SK-N-DZ (cell line): ENCODE results near the gene PARP14. TPM values are rescaled to one million over a fixed set of nuclear protein-coding genes. Genes with fewer than 3 reads are reported as not detected.
A peak's percentile ranks its signal among the peaks of the same experiment; 100 is the strongest.
"Not testable (repeated sequence)": the region's sequence is repeated elsewhere in the genome, so short reads cannot be mapped to it uniquely, and the experiment has no call there.

Source experiments
- DNase-seq: peaks from one replicate; pipeline ENCODE4 v3.0.0-alpha.2; 2015; ENCODE audit warnings: low spot score
- polyA plus RNA-seq, 2 experiments: library from polyadenylated mRNA; depleted of rRNA; stranded (reverse); fragments of >200 nt; gene quantifications; 2 replicates each; pipeline ENCODE4 v1.2.3, GENCODE V29; 2014

The PARP14 gene
- polyA plus RNA-seq (2014; cell fraction: cytosol; rRNA removed), result 0.12 and 0.20 TPM in 2 replicates
- 0.11 and 0.16 TPM in 2 replicates for polyA plus RNA-seq (2014; cell fraction: nucleus; rRNA removed)

GRCh38 chr3:122680475-122681283 lies at the start of gene PARP14:
PARP14 (plus strand) TSS chr3:122680839; CDS start chr3:122680884, 45 bp downstream.
- no peak for DNase-seq

DNA sequence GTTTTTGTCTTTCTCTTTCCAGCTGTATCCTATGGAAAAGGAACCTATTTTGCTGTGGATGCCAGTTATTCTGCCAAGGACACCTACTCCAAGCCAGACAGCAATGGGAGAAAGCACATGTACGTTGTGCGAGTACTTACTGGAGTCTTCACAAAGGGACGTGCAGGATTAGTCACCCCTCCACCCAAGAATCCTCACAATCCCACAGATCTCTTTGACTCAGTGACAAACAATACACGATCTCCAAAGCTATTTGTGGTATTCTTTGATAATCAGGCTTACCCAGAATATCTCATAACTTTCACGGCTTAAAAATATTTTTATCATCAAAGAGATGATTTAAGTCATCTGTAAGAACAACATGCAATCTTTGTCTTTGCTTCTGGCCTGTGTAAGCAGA lies 44.9 kb upstream of the PARP14 start:
- no peak for DNase-seq

DNA sequence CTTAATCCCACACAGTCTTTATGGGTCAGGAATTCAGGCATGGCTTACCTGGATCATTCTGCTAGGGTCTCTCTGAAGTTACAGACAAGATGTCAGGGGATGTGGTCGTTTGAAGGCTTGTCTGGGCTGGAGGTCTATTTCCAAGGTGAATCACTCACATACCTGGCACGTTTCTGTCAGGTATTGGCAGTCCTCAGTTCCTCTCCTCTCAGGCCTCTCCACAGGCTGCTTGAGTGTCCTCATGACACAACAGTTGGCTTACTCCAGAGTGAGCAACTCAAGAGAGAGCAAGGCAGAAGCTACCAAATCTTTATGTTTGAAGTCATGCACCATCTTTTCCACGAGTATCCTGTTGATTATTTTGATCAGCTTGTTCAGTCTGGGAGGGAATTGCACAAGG lies 43.9 kb upstream of the PARP14 start:
- DNase-seq, result no peak

- no peak for DNase-seq
These were observed 40.1 kb upstream of the PARP14 start for GRCh38 chr3:122640437-122640999.

DNA sequence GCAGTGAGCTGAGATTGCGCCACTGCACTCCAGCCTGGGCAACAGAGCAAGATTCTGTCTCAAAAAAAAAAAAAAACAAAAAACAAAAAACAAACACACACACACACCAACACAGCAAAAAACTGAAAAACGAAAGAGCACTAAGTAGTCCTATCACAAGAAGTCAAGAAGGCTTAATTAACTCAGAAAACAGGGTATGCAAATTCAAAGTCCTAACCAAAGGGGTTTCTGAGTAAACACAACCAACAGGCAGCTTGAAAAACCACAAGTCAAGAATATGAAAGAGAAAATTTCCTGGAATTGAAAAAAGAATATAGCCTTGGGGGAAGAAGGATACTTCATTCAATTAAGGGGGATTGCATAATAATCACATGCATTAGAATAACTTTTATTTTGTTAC lies 37.7 kb upstream of the PARP14 start:
- no peak for DNase-seq

DNA sequence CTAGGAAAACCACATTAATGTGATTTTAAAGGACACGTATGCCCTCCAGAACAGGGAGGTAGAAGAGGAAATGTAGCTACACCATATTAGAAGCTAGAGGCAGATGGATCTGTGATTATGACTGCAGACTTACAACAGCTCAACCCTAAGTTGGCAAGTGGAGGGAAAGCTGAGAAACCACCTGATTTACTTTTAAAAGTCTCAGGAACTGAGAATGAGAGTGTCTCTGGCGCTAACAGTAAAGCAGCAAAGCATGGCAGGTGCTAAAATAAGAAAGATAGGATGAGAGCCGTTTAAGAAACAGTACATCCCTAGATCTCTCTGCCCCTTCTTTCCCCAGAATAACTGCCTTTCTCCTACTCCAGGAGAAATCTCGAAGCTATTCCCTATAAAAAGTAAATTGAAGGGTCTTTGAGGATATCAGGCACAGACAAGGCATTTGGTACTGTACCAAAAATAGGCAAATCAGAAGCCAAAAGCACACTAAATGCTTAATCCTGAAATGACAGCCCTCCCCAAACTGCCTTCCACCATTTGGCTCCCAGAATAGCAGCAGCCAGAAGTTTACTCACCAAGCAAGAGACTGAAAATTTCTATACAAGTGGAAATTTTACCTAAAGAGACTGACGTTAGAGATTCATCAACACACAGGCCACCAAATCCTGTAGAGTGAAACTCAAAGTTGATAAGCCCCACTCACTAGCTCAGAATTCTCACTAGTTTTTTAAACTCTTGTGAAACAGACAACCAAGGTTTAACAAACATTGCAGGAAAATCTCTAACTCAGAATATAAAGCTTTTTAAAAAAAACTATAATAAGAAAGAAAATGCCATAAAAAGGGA lies 34.3 kb upstream of the PARP14 start:
- DNase-seq, result no peak

- peak; percentile 52 for DNase-seq
These were observed 29.3 kb upstream of the PARP14 start for GRCh38 chr3:122651233-122651907.

- not testable (repeated sequence) for DNase-seq
These were observed 28.7 kb upstream of the PARP14 start for GRCh38 chr3:122651962-122652361.

DNA sequence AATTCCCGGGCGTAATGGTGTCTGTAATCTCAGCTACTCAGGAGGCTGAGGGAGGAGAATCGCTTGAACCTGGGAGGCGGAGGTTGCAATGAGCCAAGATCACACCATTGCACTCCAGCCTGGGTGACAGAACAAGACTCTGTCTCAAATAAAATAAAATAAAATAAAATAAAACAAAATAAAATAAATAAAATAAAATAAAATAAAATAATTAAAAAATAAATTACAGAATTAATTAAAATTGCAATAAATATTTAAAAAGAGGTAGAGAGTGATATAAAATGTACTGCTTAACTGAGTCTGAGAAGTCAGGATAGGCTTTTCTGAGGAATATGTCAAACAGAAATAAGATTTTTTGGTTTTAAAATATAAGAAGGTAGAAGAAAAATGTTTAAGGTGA lies 22.3 kb upstream of the PARP14 start:
- DNase-seq, result not testable (repeated sequence)

GRCh38 chr3:122660297-122660974 lies 20.2 kb upstream of the PARP14 start:
- no peak for DNase-seq

GRCh38 chr3:122661633-122662032 lies 19.0 kb upstream of the PARP14 start:
- no peak for DNase-seq

DNA sequence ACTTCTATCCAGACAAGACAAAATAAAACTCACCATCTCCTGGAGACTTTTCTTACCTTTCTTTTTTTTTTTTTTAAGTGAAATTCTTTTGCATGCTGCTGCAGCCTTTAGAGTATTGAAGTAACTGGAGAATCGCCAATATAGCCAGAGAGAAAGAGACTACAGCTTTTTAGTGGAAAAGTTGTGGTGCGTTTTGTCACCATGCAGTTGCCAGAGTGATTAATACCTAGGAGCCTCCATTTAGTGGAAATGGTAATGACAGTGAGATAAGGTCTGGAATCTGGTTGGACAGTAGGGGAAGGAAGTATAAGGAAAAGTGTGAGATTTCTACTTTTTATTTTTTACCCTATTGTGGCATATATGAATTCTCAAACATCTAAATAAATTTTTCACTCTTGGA lies 18.1 kb upstream of the PARP14 start:
- no peak for DNase-seq

GRCh38 chr3:122665226-122665786 lies 15.3 kb upstream of the PARP14 start:
- peak; percentile 74 for DNase-seq

- no peak for DNase-seq
These were observed 14.8 kb upstream of the PARP14 start for GRCh38 chr3:122665881-122666280.

DNA sequence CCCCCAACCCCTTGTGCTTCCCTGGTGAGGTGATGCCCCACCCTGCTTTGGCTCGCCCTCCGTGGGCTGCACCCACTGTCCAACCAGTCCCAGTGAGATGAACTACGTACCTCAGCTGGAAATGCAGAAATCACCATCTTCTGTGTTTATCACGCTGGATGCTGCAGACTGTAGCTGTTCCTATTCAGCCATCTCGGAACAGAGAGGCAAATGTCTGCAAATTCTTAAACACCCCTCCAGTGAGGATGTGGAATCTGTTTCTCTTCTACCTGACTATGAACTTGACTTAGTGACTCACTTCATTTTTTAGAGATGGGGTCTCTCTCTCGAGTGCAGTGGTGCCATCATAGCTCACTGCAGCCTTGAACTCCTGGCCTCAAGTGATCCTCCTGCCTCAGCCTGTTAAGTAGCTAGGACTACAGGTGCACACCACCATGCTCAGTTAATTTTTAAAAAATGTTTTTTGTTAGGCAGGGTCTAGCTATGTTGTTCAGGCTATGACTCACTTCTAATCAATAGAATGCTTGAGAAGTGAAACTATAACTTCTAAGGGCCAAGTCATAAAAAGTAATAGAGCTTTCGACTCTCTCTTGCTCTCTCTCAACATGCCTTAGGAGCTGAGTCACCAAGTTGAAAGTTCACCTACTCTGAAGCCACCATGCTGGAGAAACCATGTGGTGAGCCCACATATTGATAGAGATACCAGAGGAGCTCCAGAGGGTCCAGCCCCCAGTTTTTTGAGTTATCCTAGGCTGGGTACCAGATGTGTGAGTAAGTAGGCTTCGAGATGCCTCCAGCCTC lies 11.5 kb upstream of the PARP14 start:
- no peak for DNase-seq

DNA sequence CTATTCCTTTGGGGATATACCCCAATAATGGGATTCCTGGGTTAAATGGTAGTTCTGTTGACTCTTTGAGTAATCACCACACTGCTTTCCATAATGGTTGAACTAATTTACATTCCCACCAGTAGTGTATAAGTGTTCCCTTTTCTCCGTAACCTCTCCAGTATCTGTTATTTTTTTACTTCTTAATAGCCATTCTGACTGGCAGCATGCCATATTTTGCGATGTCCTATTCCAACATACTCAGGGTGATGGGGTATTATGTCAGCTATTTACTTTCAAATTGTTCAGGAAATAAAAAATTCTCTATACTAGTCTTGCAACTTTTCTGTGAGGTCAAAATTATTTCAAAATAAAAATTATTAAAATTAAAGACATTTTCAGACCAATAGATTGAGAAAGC lies 9.1 kb upstream of the PARP14 start:
- DNase-seq, result no peak

DNA sequence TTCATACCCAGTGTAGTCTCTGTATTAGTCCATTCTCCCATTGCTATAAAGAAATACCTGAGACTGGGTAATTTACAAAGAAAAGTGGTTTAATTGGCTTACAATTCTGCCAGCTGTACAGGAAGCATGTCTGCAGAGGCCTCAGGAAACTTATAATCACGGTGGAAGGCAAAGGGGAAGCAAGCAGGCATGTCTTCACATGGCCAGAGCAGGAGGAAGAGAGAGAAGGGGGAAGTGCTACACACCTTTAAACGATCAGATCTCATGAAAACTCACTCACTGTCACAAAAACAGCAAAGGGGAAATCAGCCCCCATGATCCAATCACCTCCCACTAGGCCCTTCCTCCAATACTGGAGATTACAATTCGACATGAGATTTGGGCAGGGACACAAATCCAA lies 6.3 kb upstream of the PARP14 start:
- DNase-seq, result no peak

- no peak for DNase-seq
These were observed 3.9 kb upstream of the PARP14 start for GRCh38 chr3:122676759-122677158.

GRCh38 chr3:122677216-122677615 lies 3.4 kb upstream of the PARP14 start:
- DNase-seq, result no peak

DNA sequence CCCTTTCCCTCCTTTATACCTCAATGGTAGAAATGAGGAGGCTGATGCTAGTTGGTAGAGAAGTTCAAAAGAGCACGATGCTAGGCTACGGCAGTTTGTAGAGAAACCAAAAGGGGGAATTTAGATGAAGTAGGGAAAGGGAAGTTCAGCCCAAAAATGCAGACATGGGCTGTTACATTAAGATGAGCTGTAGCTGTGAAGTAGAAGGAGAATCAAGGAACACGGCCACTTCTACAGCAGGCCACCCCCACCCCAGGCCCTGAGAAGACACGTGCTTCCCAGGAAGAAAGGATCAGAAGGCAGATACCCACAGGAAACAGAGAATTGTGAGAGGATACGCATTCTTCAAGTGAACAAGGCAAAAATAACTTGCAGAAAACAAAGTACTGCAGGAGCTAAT lies 2.1 kb upstream of the PARP14 start:
- no peak for DNase-seq
